Measurements from ENCODE around the gene DSCAML1.

The DSCAML1 gene

GRCh38 chr11:117511931-117512539 is 285.0 kb downstream of the DSCAML1 start:
- DNase-seq = no peak

GRCh38 chr11:117511483-117511930 is 285.5 kb downstream of the DSCAML1 start:
- peak; percentile 18 for DNase-seq

- DNase-seq = no peak
These were observed 286.4 kb downstream of the DSCAML1 start for GRCh38 chr11:117510646-117511045.

- no peak for DNase-seq
These were observed 287.5 kb downstream of the DSCAML1 start for GRCh38 chr11:117509543-117509942.

- no peak for DNase-seq
These were observed 290.0 kb downstream of the DSCAML1 start for GRCh38 chr11:117506971-117507370.

- no peak for DNase-seq
These were observed 291.6 kb downstream of the DSCAML1 start for GRCh38 chr11:117505285-117505970.

- no peak for DNase-seq
These were observed 294.3 kb downstream of the DSCAML1 start for GRCh38 chr11:117502779-117503100.

GRCh38 chr11:117502015-117502778 is 294.8 kb downstream of the DSCAML1 start:
- no peak for DNase-seq

GRCh38 chr11:117501237-117501898 is 295.6 kb downstream of the DSCAML1 start:
- DNase-seq = no peak

- DNase-seq = no peak
These were observed 298.2 kb downstream of the DSCAML1 start for GRCh38 chr11:117498791-117499190.

- no peak for DNase-seq
These were observed 299.6 kb downstream of the DSCAML1 start for GRCh38 chr11:117497206-117497951.

- DNase-seq = peak; percentile 45
These were observed 301.7 kb downstream of the DSCAML1 start for GRCh38 chr11:117495357-117495756.

- peak; percentile 86 for DNase-seq
These were observed 304.3 kb downstream of the DSCAML1 start for GRCh38 chr11:117492578-117493251.

GRCh38 chr11:117490911-117491310 is 306.1 kb downstream of the DSCAML1 start:
- no peak for DNase-seq

- DNase-seq = no peak
These were observed 306.9 kb downstream of the DSCAML1 start for GRCh38 chr11:117489999-117490679.

- no peak for DNase-seq
These were observed 307.7 kb downstream of the DSCAML1 start for GRCh38 chr11:117488996-117489952.

- DNase-seq = no peak
These were observed 311.0 kb downstream of the DSCAML1 start for GRCh38 chr11:117486059-117486458.

GRCh38 chr11:117484156-117484555 is 312.9 kb downstream of the DSCAML1 start:
- peak; percentile 55 for DNase-seq

GRCh38 chr11:117483372-117483771 is 313.6 kb downstream of the DSCAML1 start:
- DNase-seq = no peak

GRCh38 chr11:117482881-117483280 is 314.1 kb downstream of the DSCAML1 start:
- no peak for DNase-seq

Data from NCI-H2171 treated with DMSO at 0.1 percent for 48 hours (cell line).